Measurements from ENCODE around the gene ARRDC5. TPM values are rescaled to one million over a fixed set of nuclear protein-coding genes. Genes with fewer than 3 reads are reported as not detected.

The ARRDC5 gene
- total RNA-seq, 1 donor from 2014 or later: not detected

DNA sequence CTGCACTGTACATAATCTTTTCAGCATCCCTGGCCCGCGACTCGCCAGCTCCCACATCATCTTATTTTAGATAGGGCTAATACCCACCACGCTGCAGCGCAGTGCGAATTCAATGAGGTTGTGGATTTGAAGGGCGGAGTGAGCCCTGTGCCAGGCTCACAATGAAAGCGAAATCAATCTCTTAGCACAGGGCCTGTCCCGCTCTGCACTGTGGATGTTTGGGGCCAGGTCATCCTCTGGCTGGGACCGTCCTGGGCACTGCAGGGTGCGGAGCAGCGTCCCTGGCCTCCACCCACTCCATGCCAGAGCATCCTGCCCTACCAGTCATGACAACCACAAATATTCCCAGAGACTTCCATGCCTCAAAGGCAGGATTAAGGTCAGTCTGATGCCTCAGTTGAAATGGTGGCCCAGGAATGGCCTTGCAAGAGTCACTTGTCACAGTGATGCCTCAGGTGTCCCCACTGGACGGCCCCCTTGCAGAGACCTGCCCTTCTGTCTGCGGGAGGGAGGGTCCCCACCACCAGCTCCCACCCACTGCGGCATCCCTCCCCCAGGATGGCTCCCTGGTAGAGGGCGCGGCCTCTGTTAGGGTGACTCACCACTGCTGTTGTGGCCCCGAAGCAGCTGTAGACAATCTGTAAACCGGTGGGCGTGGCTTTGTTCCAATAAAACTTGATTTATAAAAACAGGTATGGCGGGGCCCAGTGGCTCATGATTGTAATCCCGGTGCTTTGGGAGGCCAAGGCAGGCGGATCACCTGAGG lies 12.2 kb upstream of the ARRDC5 start:
- DNase-seq (ENCODE audit: low read depth): no peak
- H3K4me3 ChIP-seq (ENCODE audit: low read depth, low read length): peak overlapping the region; percentile 16
- TF ChIP-seq, protein P1, sequence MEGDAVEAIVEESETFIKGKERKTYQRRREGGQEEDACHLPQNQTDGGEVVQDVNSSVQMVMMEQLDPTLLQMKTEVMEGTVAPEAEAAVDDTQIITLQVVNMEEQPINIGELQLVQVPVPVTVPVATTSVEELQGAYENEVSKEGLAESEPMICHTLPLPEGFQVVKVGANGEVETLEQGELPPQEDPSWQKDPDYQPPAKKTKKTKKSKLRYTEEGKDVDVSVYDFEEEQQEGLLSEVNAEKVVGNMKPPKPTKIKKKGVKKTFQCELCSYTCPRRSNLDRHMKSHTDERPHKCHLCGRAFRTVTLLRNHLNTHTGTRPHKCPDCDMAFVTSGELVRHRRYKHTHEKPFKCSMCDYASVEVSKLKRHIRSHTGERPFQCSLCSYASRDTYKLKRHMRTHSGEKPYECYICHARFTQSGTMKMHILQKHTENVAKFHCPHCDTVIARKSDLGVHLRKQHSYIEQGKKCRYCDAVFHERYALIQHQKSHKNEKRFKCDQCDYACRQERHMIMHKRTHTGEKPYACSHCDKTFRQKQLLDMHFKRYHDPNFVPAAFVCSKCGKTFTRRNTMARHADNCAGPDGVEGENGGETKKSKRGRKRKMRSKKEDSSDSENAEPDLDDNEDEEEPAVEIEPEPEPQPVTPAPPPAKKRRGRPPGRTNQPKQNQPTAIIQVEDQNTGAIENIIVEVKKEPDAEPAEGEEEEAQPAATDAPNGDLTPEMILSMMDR (conservative IDR thresholded peaks at IDR 0.05; ENCODE audit: low read depth, low read length): no peak

DNA sequence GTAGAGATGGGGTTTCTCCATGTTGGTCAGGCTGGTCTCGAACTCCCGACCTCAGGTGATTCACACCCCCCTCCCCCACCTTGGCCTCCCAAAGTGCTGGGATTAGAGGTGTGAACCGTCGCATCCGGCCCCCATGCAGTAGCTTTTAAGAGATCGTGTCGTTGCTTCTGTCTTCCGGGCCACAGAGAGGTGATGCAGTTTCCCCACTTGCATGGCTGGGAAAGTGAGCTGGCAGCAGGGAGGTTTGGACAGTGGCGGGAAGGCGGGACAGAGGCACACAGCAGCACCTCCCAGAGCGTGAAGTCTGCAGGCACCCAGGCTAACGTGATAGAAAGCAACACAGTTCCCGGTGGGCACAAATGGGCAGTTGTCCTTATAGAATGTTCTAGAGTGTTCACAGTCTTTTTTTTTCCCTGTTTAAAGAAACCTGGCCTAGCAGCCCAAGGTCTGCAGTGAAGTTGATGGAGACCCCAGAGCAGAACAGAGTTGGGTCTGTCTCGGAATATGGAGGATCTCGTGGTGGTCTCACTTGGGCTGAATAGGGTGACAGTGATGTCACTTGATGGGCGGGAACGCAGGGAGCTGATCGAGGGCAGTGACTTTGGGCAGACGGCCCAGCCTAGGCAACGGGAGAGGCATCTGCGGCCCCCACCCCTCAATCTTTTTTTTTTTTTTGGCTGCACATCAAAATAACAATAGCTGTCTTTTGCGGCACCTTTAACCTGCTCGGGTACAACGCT lies 11.5 kb upstream of the ARRDC5 start:
- H3K4me3 ChIP-seq (ENCODE audit: low read depth, low read length): no peak overlapping the region
- no peak for DNase-seq (ENCODE audit: low read depth)
- TF ChIP-seq, protein P1 (conservative IDR thresholded peaks at IDR 0.05; ENCODE audit: low read depth, low read length): no peak

DNA sequence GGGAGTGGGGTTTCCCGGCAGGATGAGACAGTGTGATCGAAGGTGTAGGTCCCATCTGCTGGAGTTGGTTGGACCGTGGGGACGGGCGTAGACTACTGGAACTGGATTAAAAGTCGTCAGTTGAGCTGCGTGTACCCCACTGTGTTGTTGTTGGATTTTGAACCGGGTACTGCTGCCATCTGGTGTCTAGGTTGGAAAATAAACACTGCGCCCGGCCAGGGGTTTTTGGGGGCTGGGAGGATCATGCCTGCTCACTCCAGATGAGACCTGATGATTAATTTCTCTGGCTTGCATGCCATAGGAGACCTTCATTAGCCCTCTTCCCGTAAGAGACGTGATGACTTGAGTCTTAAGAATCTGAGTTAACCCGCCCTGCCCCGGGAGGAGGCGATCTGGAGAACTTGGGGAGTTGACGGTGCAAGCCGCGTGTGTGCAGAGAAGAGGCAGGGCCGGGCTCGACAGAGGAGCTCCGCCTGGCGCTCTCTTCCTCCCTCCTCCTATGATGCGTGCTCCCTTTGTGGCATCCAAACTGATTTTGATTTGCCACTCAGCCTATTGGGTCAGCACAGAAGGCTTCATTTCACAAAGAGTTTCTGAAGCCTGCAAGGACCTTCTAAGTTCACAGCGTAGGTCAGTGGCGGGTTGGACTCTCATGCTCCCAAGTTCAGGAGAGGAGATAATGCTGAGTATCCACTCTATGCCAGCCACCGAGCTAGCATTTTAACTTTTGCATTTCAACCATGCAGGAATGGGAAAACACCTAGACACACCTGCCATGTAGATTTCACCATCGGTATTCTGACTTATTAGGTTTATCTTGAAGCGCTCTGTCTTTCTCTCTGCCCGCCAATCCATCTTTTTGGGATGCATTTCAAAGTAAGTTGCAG lies 9.3 kb upstream of the ARRDC5 start:
- TF ChIP-seq, protein P1 (conservative IDR thresholded peaks at IDR 0.05; ENCODE audit: low read depth, low read length): peak; percentile 74
- peak; percentile 94 for DNase-seq (ENCODE audit: low read depth)
- H3K4me3 ChIP-seq (ENCODE audit: low read depth, low read length): peak overlapping the region; percentile 65

DNA sequence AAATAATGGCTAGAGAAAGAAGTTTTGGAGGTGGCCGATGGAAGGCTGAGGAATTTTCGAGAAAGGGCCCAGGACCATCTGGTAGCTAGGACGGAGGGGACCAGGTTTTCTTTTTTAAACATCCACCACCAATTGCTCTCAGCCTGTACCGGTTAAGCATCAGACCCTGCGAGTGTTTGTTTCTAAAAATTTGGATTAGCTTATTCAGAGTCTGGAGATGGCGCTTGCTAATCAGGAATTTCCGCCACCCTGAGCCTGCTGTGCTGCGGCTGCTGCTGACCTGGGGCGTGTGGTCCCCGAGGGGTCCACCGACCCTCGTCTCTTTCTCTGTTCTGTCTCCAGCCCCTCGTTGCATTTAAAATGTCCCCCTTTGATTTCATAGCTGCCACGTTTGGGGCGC lies 8.6 kb upstream of the ARRDC5 start:
- peak overlapping the region; percentile 65 for H3K4me3 ChIP-seq (ENCODE audit: low read depth, low read length)
- no peak for DNase-seq (ENCODE audit: low read depth)
- TF ChIP-seq, protein P1 (conservative IDR thresholded peaks at IDR 0.05; ENCODE audit: low read depth, low read length): no peak

DNA sequence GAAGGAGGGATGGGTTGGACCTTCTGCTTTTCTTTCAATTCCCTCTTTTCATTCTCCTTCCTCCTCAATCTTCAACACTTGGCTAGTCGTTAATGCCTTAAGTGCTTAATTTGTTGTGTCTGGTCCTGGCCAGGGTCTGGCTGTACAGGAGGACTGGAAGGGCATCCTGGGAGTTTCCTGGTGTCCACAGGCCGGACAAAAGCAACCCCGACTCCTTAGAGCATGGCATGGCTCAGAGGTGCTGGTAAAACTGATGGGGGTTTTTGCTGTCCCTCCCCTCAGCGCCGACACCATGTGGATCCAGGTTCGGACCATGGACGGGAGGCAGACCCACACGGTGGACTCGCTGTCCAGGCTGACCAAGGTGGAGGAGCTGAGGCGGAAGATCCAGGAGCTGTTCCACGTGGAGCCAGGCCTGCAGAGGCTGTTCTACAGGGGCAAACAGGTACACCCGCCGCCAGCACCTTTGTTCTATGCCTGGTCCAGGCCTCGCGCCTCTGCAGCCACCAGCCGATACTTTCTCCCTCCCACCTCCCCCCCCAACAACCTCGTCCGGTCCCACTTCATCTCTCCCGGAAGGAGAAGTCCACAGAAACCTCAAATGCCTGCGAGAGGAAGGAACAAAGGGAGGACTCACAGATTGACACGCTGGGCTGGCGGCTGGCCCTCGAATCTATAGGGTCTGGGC lies 8.0 kb upstream of the ARRDC5 start:
- TF ChIP-seq, protein P1 (conservative IDR thresholded peaks at IDR 0.05; ENCODE audit: low read depth, low read length): no peak
- DNase-seq (ENCODE audit: low read depth): no peak
- peak overlapping the region; percentile 65 for H3K4me3 ChIP-seq (ENCODE audit: low read depth, low read length)

DNA sequence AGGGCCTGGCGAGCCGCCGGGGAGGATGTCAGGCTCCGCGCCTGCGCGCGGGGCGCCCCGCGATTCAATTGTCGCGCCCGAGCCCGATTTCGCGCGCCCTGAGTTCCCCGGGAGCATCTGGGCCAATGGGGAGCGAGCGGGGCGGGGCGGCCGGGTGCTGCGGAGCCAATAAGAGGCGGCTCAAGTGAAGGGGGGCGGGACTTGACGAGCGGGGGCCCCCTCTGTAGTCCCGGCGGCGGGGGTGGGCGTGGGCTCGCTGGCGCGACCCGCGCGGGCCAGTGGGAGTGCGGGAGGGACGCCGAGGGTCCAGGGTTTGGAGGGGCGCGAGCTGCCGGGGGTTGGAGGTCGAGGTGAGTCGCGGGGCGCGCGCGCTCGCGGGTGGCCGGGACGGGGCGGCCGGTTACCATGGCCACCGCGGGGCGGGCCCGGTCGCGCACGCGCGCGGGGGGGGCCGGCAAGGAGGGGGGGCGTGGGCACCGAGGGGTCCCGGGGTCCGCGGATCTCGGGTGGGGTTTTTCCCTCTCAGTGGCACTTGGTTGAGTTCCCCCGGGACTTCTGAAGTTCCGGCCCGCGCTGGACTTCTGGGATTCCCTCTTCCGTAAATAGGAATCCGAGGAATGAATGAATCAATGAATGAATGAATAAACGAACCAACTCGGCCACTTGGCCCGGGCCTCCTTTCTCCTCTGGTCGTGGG lies 7.3 kb upstream of the ARRDC5 start:
- TF ChIP-seq, protein P1 (conservative IDR thresholded peaks at IDR 0.05; ENCODE audit: low read depth, low read length): no peak
- no peak for DNase-seq (ENCODE audit: low read depth)
- H3K4me3 ChIP-seq (ENCODE audit: low read depth, low read length): peak overlapping the region; percentile 65
